ENCODE data around the gene ERICH4. TPM values are rescaled to one million over a fixed set of nuclear protein-coding genes. Genes with fewer than 3 reads are reported as not detected.

Gene ERICH4
- total and polyA plus RNA-seq, 2 of the 4 experiments (the other 2 are of a cell fraction), result not detected

DNA sequence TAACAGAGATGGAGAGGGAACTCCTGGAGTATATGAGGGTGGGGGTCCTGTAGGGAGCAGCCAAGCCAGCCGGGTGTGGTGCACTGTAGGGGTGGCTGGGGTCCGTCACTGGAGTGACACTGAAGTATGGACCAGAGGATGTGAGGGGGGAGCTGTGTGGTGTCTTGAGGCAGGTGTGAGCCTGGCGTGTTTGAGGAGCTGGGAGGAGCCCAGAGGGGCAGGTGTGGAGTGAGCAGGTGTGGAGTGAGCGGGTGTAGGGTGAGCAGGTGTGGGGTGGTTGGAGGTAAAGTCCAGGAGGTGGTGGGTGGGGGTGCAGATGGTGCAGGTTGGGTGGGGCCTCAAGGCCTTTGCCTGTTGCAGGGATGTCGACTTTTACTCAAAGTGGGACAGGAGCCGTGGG, 21.6 kb upstream of the ERICH4 start:
- TF ChIP-seq, protein P1, sequence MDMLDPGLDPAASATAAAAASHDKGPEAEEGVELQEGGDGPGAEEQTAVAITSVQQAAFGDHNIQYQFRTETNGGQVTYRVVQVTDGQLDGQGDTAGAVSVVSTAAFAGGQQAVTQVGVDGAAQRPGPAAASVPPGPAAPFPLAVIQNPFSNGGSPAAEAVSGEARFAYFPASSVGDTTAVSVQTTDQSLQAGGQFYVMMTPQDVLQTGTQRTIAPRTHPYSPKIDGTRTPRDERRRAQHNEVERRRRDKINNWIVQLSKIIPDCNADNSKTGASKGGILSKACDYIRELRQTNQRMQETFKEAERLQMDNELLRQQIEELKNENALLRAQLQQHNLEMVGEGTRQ (IDR thresholded peaks at IDR 0.05; ENCODE audit: low read depth, low read length), result no peak
- TF ChIP-seq BHLHE40 (IDR thresholded peaks at IDR 0.05; ENCODE audit: low read depth, low read length), result no peak
- TF ChIP-seq FOS (IDR thresholded peaks at IDR 0.05; ENCODE audit: low read depth, low read length), result no peak
- TF ChIP-seq POLR2A (IDR thresholded peaks at IDR 0.05; ENCODE audit: low read depth, low read length), result no peak
- TF ChIP-seq, protein P2, sequence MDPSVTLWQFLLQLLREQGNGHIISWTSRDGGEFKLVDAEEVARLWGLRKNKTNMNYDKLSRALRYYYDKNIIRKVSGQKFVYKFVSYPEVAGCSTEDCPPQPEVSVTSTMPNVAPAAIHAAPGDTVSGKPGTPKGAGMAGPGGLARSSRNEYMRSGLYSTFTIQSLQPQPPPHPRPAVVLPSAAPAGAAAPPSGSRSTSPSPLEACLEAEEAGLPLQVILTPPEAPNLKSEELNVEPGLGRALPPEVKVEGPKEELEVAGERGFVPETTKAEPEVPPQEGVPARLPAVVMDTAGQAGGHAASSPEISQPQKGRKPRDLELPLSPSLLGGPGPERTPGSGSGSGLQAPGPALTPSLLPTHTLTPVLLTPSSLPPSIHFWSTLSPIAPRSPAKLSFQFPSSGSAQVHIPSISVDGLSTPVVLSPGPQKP (IDR thresholded peaks at IDR 0.05; ENCODE audit: borderline replicate concordance, low read depth, low read length), result no peak
- TF ChIP-seq MAFK (IDR thresholded peaks at IDR 0.05; ENCODE audit: low read depth, low read length), result no peak
- no peak overlapping the region for H2AK9ac ChIP-seq (replicated peaks; ENCODE audit: low read depth, low read length, poor library complexity)
- no peak overlapping the region for H3K4me3 ChIP-seq (ENCODE audit: insufficient read depth, low read depth, low read length)
- 100% methylated on average over 3 of the region's 6 CpGs; no CpG with 5 or more reads in 1 of the 2 experiments for whole genome bisulfite sequencing, 2 experiments (ENCODE audit: extremely low coverage in 2 of 2, insufficient read length in 1 of 2)
- H3K79me1 ChIP-seq (ENCODE audit: low read depth in 1 of 2, low read length in 2 of 2), result no peaks in the 10 kb centered on the region
- in situ Hi-C loops (cut with MboI; ENCODE audit: low sequenced_read_pairs) (no loop called here), intact Hi-C loops (cut with micrococcal nuclease) (loop anchor here (10.0 kb wide), 1 partner anchor 217 kb away; no protein-coding TSS in a partner anchor), dilution Hi-C loops (cut with HindIII; ENCODE audit: low sequenced_read_pairs, unreplicated experiment) (no loop called here)
- POLR2A ChIA-PET (ENCODE audit: unreplicated experiment), result no interaction called here
- no peaks in the 10 kb centered on the region; the same call in 1 of the 2 replicates for H3K9me1 ChIP-seq (ENCODE audit: insufficient read depth, low read length)
- no peak overlapping the region for H3K27ac ChIP-seq (ENCODE audit: insufficient read depth, low read length)
- no peak overlapping the region for H2BK5ac ChIP-seq (ENCODE audit: low read depth, low read length, poor library complexity, severe bottlenecking)
- H4K5ac ChIP-seq (ENCODE audit: low read depth, low read length), result no peak overlapping the region
- no peak for ATAC-seq (ENCODE audit: low read depth)
- H2AFZ ChIP-seq (replicated peaks; ENCODE audit: low read length, poor library complexity), result no peak overlapping the region
- no peak overlapping the region for H3K9ac ChIP-seq (ENCODE audit: low read depth, low read length)
- H3K23ac ChIP-seq (ENCODE audit: low read depth, low read length), result no peak overlapping the region
- no peak overlapping the region for H2BK20ac ChIP-seq (ENCODE audit: low read depth, low read length)
- no peaks in the 10 kb centered on the region for H3K9me3 ChIP-seq (ENCODE audit: control insufficient read depth, insufficient read depth, low read length)
- H3K18ac ChIP-seq (ENCODE audit: low read depth, low read length), result no peak overlapping the region
- no peak overlapping the region for H4K91ac ChIP-seq (ENCODE audit: insufficient read depth, low read depth, low read length)
- CTCF ChIA-PET, result no interaction called here
- H3K56ac ChIP-seq (ENCODE audit: extremely low read depth, insufficient read depth, low read length), result no peak overlapping the region
- no TSS peak for BruUV-seq (replicated peaks)
- no peak overlapping the region for H3K4ac ChIP-seq (ENCODE audit: low read depth, low read length)
- H2BK15ac ChIP-seq (ENCODE audit: low read depth, low read length), result no peak overlapping the region
- H4K8ac ChIP-seq (ENCODE audit: low read depth in 2 of 2, low read length in 2 of 2), result no peak overlapping the region
- H2AK5ac ChIP-seq (ENCODE audit: low read depth, low read length), result no peak overlapping the region
- DNase-seq, result no peak
- H3K27me3 ChIP-seq (ENCODE audit: control insufficient read depth, insufficient read depth, low read length), result no peaks in the 10 kb centered on the region
- peaks cover 54% of the 10 kb centered on the region for H3K36me3 ChIP-seq (ENCODE audit: control insufficient read depth, insufficient read depth, low read length)
- H4K20me1 ChIP-seq (ENCODE audit: insufficient read depth, low read length), result no peaks in the 10 kb centered on the region
- H3K4me1 ChIP-seq (ENCODE audit: control insufficient read depth, insufficient read depth, low read length), result no peaks in the 10 kb centered on the region
- H3K14ac ChIP-seq (replicated peaks; ENCODE audit: low read depth, low read length), result no peak overlapping the region
- no peak overlapping the region for H2BK120ac ChIP-seq (ENCODE audit: low read depth, low read length)
- no peak overlapping the region for H3K4me2 ChIP-seq (ENCODE audit: low read depth, low read length)
